ENCODE measurements around the gene GUK1. TPM values are rescaled to one million over a fixed set of nuclear protein-coding genes. Genes with fewer than 3 reads are reported as not detected.

Gene GUK1
- total RNA-seq, 2 experiments from 2014 or later: 375 to 376 TPM

DNA sequence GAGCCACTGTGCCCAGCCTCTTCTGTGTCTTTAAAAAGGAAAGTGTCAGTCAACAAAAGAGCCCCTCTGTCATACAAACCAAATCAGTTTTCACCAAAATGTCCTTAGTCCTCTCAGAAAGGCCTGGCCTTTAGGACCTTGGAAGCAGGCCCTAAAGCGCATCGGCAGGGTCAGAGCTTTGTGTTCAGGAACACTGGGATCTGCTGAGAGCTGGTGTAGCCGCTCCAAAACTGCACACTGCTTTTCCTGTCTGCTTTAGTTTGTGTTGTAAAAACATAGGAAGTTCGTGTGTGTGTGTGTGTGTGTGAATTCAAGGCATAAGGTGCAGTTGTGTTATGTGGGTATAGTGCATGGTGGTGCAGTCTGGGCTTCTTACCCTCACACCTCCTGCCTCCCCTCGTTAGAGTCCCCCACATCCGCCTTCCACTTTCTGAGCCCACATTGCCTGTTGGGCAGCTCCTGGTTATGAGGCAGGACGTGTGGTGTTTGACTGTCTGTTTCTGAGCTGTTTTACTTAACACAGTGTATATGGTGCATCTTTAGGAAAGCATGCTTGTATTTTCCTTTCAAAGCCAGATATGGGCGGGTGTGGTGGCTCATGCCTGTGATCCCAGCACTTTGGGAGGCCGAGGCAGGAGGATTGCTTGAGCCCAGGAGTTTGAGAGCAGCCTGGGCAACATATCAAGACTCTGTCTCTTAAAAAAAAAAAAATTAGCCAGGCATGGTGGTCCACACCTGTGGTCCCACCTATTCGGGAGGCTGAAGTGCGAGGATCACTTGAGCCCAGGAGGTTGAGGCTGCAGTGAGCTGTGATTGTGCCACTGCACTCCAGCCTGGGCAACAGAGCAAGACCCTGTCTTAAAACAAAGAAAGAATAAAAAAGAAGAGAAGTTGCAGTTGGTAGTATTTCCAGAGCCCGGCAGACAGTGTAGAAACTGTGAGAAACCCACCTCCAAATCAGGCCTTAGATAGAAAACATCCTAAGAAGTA is 37.9 kb downstream of the GUK1 start:
- TF ChIP-seq, protein P1, sequence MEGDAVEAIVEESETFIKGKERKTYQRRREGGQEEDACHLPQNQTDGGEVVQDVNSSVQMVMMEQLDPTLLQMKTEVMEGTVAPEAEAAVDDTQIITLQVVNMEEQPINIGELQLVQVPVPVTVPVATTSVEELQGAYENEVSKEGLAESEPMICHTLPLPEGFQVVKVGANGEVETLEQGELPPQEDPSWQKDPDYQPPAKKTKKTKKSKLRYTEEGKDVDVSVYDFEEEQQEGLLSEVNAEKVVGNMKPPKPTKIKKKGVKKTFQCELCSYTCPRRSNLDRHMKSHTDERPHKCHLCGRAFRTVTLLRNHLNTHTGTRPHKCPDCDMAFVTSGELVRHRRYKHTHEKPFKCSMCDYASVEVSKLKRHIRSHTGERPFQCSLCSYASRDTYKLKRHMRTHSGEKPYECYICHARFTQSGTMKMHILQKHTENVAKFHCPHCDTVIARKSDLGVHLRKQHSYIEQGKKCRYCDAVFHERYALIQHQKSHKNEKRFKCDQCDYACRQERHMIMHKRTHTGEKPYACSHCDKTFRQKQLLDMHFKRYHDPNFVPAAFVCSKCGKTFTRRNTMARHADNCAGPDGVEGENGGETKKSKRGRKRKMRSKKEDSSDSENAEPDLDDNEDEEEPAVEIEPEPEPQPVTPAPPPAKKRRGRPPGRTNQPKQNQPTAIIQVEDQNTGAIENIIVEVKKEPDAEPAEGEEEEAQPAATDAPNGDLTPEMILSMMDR (IDR thresholded peaks at IDR 0.05): no peak
- ATAC-seq (no peak), DNase-seq (no peak)
- H3K27me3 Mint-ChIP-seq: no peaks in the 10 kb centered on the region
- H3K36me3 Mint-ChIP-seq (ENCODE audit: low read depth): no peaks in the 10 kb centered on the region
- ChIA-PET POLR2A (interaction anchor here (1.2 to 2.1 kb wide), 2 partner anchors 10 to 11 kb away, joined by 4 to 6 read pairs; no protein-coding TSS in a partner anchor), CTCF (interaction anchor here (1.2 to 6.2 kb wide), 3 partner anchors 11 to 179 kb away, joined by 3 to 28 read pairs (median 4); partner anchors contain the start of gene IBA57)
- H3K9me3 Mint-ChIP-seq: no peaks in the 10 kb centered on the region
- no peak overlapping the region for H3K4me3 Mint-ChIP-seq
- no peak overlapping the region for H3K27ac Mint-ChIP-seq
- no peaks in the 10 kb centered on the region for H3K4me1 Mint-ChIP-seq (ENCODE audit: low read depth)
- intact Hi-C loops (cut with micrococcal nuclease): no loop called here

- POLR2A ChIA-PET: interaction anchor here (0.5 to 2.1 kb wide), 3 partner anchors 11 to 278 kb away, joined by 3 to 6 read pairs (median 4); no protein-coding TSS in a partner anchor
- no peaks in the 10 kb centered on the region for H3K27me3 Mint-ChIP-seq
- CTCF ChIA-PET: interaction anchor here (1.0 to 6.2 kb wide), 4 partner anchors 11 to 322 kb away, joined by 3 to 28 read pairs (median 4); partner anchors contain the start of gene IBA57
- intact Hi-C loops (cut with micrococcal nuclease): no loop called here
- no peak overlapping the region for H3K4me3 Mint-ChIP-seq
- no peaks in the 10 kb centered on the region for H3K4me1 Mint-ChIP-seq (ENCODE audit: low read depth)
- ATAC-seq (no peak), DNase-seq (no peak)
- H3K27ac Mint-ChIP-seq: no peak overlapping the region
- TF ChIP-seq, protein P1 (IDR thresholded peaks at IDR 0.05): no peak
- H3K36me3 Mint-ChIP-seq (ENCODE audit: low read depth): no peaks in the 10 kb centered on the region
- H3K9me3 Mint-ChIP-seq: no peaks in the 10 kb centered on the region
These were observed 38.9 kb downstream of the GUK1 start for GRCh38 chr1:228178737-228179684.

DNA sequence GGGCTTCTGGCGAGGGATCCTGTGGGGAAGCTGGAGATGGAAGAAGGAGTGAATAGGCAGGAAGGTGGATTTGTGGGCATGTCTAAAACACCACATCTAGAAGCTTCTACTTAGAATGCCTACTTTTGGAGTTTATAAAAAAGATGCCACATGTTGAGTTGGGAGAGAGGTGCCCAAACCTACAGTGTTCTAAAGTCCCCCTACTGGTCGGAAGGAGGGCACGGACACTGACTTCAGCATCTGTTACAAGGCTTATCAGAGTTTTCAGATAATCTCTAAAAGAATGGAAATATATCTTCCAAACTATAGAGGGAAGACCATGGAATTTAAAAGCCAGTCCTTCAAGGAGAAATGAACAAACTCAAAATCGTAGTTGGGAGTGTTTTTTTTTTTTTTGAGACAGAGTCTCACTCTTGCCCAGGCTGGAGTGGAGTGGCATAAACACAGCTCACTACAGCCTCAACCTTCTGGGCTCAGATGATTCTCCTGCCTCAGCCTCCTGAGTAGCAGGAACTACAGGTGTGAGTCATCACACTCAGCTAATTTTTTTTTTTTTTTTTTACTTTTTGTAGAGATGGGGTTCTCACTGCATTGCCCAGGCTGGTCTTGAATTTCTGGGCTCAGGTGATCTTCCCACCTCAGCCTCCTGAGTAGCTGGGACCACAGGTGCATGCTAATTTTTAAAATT is 40.3 kb downstream of the GUK1 start:
- POLR2A ChIA-PET: interaction anchor here (0.9 kb wide), 1 partner anchor 26 kb away, joined by 4 read pairs; no protein-coding TSS in a partner anchor
- no peaks in the 10 kb centered on the region for H3K27me3 Mint-ChIP-seq
- CTCF ChIA-PET: interaction anchor here (1.0 to 6.2 kb wide), 5 partner anchors 9 to 321 kb away, joined by 3 to 28 read pairs (median 4); partner anchors contain the start of gene IBA57
- H3K4me3 Mint-ChIP-seq: no peak overlapping the region
- peak; percentile 47 for ATAC-seq
- DNase-seq: no peak
- H3K36me3 Mint-ChIP-seq (ENCODE audit: low read depth): no peaks in the 10 kb centered on the region
- H3K27ac Mint-ChIP-seq: no peak overlapping the region
- no peaks in the 10 kb centered on the region for H3K9me3 Mint-ChIP-seq
- intact Hi-C loops (cut with micrococcal nuclease): no loop called here
- H3K4me1 Mint-ChIP-seq (ENCODE audit: low read depth): peaks cover 2% of the 10 kb centered on the region
- TF ChIP-seq, protein P1 (IDR thresholded peaks at IDR 0.05): peak; percentile 24

DNA sequence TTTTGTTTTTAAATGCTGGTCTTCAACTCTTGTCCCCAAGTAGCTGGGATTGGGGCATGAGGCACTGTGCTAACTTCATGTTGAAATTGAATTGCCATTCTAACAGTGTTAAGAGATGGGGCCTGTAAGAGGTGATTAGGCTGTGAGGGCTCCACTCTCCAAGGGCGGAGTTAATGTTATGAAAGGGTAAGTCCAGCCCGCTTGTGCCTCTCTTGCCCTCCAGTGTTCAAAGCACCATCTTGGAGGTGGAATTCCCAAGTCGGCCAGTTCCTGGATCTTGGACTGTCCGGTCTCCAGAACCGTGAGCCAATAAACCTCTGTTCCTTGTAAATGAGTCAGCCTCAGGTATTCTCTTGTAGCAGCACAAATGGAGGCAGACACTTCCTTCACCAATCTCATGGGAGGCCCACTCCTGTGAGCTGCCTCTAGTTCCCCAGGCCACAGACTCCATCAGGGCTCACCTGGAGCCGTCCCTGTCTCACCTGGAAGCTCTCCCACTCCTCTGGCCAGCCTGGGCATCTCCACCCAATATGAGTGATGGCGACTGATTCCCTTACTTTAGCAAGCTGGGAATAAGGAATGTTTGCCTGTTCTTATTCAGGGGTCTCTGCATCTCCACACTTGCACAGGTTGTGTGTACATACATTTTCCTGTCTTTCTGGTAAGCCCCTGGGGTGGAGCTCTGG is 41.0 kb downstream of the GUK1 start:
- ChIA-PET POLR2A (interaction anchor here (0.9 kb wide), 1 partner anchor 25 kb away, joined by 4 read pairs; no protein-coding TSS in a partner anchor), CTCF (interaction anchor here (1.9 to 6.2 kb wide), 2 partner anchors 15 to 50 kb away, joined by 6 to 28 read pairs; partner anchors contain the start of gene IBA57)
- intact Hi-C loops (cut with micrococcal nuclease): no loop called here
- Mint-ChIP-seq H3K27me3 (no peaks in the 10 kb centered on the region), H3K9me3 (no peaks in the 10 kb centered on the region), H3K36me3 (ENCODE audit: low read depth) (no peaks in the 10 kb centered on the region), H3K27ac (no peak overlapping the region), H3K4me3 (no peak overlapping the region), H3K4me1 (ENCODE audit: low read depth) (peaks cover 9% of the 10 kb centered on the region)
- no peak for ATAC-seq
- TF ChIP-seq, protein P1 (IDR thresholded peaks at IDR 0.05): no peak
- DNase-seq: no peak
